Stimulated activated CD4-positive, alpha-beta T cell treated with anti-CD3 and anti-CD28 coated beads, Interleukin-12 subunit alpha, Interleukin-12 subunit beta, amount 100 ng/mL, for 4 hours (primary cell): ENCODE data around the gene KCNK6.
"Not testable (repeated sequence)": the region's sequence is repeated elsewhere in the genome, so short reads cannot be mapped to it uniquely, and the experiment has no call there.

ENCODE experiments used
- DNase-seq: peaks from one replicate; pipeline ENCODE4 v3.0.0-alpha.2; 2020

The KCNK6 gene

GRCh38 chr19:38362946-38363688 lies 43.5 kb downstream of the KCNK6 start:
- not testable (repeated sequence) for DNase-seq

DNA sequence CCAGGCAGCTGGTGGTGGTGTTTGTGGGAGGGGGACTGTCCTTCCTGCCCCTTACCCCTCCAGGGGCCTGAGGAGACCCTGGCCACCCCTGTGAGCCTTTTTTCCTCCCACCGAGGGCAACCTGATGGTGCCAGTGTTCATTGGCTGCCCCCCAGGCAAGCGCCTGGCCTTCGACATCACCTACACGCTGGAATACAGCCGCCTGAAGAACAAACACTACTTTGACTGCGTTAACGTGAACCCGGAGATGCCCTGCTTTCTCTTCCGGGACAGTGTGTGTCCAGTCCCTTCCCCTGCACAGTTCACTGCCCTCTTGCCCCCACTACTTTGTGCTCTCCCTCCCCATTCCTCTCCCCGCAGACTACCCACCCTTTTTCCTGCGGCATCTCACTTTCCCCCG lies 47.4 kb downstream of the KCNK6 start:
- DNase-seq: no peak

GRCh38 chr19:38369584-38369983 lies 49.9 kb downstream of the KCNK6 start:
- no peak for DNase-seq

DNA sequence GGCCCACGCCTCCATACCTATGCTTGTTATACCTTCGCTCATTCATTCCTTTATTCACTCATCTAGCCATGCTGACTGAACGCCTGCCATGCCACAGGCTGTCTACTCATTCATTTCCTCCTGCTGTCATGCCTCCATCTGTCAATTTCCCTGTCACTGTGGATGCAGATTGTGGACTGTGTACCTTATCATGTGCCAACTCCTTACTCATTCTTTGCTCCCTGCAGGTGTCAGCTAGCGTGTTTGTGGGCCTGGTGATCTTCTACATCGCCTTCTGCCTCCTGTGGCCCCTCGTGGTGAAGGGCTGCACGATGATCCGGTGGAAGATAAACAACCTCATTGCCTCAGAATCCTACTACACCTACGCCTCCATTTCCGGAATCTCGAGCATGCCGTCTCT lies 50.7 kb downstream of the KCNK6 start:
- no peak for DNase-seq

GRCh38 chr19:38371081-38371480 lies 51.4 kb downstream of the KCNK6 start:
- no peak for DNase-seq

DNA sequence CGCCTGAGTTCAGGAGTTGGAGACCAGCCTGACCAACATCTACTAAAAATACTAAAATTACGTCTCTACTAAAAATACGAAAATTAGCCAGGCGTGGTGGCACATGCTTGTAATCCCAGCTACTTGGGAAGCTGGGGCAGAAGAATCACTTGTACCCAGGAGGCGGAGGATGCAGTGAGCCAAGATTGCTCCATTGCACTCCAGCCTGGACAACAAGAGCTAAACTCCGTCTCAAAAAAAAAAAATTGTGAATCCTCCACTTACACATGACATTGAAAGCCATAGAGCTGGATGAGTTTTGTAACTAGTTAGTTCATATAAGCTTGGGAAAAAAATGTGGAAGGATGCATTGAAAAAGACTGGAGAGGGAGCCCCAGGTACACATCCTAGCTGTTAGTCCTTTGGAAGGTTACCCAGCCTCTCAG lies 54.3 kb downstream of the KCNK6 start:
- DNase-seq: no peak

DNA sequence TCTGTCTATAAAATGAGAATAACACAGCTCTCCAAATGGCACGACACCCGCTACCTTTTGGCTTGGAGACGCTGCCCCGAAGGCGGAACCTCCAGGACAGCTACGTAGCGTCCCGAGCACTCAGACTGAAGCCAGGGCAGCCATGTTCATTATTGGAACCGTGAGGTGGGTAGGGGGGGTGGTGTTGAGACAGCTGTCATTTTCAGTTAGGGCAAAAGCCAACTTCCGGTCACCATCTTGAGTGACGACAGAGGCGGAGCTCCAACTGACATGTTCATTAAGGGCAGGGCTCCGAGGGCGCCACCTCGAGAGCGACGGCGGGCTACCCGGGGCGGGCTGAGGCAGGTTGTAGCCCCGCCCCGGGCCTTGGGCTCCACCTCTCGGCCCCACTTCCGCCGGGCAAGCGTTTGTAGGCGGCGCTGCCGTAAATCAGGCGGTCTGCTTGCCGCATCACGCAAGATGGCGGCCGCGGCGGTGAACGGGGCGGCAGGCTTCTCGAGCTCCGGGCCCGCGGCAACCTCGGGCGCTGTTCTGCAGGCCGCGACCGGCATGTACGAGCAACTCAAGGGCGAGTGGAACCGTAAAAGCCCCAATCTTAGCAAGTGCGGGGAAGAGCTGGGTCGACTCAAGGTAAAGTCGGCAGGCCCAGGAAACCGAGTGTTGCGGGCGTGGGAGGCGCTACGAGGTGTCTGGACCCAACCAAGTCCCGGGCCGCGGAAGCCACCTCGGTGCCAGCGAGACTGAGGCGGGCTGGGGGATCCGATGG lies 54.9 kb downstream of the KCNK6 start, which contains the start of gene PSMD8:
TSS of gene PSMD8 (plus strand) at position 240 of the 766 bp plus-strand sequence. CDS start at position 271, 31 bp downstream.
- DNase-seq: peak; percentile 97

DNA sequence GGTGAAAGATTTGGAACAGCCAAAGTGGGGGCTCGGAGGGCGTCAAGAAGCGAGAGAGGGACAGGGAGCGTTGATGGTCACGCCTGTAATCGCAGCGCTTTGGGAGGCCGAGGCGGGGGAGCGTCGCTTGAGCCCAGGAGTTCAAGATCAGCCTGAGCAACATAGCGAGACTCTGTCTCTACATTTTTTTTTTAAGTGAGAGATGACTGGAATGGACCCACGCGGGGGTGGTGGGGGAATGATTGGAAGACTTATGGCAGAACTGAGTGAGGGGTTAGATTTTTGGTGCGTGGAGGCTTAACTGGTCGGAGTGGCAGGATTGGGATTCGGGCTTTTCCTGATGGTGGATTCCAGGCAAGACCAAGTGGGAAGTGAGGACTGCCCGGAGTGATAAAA lies 55.5 kb downstream of the KCNK6 start:
- no peak for DNase-seq

DNA sequence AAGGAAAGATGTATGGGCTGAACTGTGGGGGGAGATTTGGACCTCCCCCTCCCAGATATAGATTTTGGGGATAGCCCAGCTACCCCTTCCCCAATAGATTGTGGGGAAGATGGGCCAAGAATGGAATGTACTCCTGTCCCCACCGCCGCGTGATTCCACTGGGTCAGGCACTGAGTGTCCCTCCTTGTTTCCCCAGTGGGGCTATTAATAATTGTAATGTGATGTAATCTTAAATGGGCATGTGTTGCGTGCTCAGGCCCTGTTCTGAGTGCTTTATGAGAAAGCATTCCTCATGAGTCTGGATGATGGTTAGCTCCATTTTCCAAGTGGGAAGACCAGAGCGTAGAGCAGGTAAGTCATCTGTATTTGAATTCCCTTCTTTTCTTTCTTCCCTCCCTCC lies 56.1 kb downstream of the KCNK6 start:
- no peak for DNase-seq

DNA sequence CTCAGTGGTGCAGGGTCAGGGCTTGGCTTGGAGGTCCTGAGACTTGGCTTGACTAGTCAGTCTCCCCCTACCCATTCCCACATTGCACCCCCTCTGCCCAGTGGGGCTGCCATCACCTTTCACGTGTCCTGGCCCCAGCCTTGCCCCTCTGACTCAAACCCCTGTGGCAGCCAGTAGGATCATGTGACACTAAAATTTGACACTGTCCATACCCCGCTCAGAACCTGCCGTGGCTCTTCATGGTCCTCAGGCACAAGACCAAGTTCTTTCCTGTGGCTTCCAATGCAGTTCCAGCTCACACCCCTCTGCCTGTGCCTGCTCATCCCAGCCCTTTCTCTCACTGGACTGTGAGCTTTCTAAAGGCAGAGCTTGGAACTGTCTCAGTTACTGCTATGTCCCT lies 56.9 kb downstream of the KCNK6 start:
- no peak for DNase-seq

- DNase-seq: no peak
These were observed 57.4 kb downstream of the KCNK6 start for GRCh38 chr19:38377052-38377451.

DNA sequence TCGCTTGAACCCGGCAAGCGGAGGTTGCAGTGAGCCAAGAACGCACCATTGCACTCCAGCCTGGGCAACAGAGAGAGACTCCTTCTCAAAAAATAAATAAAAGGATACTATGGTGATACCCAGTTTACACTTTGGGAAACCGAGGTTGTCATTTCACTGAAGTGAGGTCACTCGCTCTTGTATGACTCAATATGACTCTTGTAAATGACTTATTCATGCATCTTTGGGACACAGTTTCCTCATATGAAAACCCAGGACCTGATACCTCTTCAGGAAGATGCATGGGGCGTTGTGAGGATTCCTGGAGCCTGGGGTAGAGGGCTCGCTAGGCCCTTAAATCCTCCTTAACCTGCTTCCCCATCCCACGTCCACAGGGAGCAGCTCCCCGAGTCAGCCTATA lies 59.2 kb downstream of the KCNK6 start:
- DNase-seq: no peak

GRCh38 chr19:38381138-38381537 lies 61.5 kb downstream of the KCNK6 start:
- DNase-seq: no peak
